Embryonic facial prominence (tissue), 1 donor: ENCODE results near the gene UBE2K.
"Not testable (repeated sequence)": the region's sequence is repeated elsewhere in the genome, so short reads cannot be mapped to it uniquely, and the experiment has no call there.

Experiments used
- DNase-seq: peaks from one replicate; pipeline ENCODE4 v3.0.0-alpha.2; 2016; ENCODE audit errors: extremely low spot score

Gene UBE2K

GRCh38 chr4:39792976-39793375 is 95.0 kb downstream of the UBE2K start:
- not testable (repeated sequence) for DNase-seq

GRCh38 chr4:39802005-39802404 is 104.1 kb downstream of the UBE2K start:
- DNase-seq, result no peak

- DNase-seq, result no peak
Measured at GRCh38 chr4:39808231-39808749, 110.4 kb downstream of the UBE2K start.

- no peak for DNase-seq
Measured at GRCh38 chr4:39812500-39812899, 114.6 kb downstream of the UBE2K start.

- DNase-seq, result not testable (repeated sequence)
Measured at GRCh38 chr4:39813033-39813432, 115.1 kb downstream of the UBE2K start.

GRCh38 chr4:39813761-39814160 is 115.8 kb downstream of the UBE2K start:
- not testable (repeated sequence) for DNase-seq

GRCh38 chr4:39814403-39815185 is 116.7 kb downstream of the UBE2K start:
- no peak for DNase-seq

GRCh38 chr4:39818646-39819045 is 120.7 kb downstream of the UBE2K start:
- no peak for DNase-seq

GRCh38 chr4:39820186-39820585 is 122.2 kb downstream of the UBE2K start:
- no peak for DNase-seq

- no peak for DNase-seq
Measured at GRCh38 chr4:39821951-39822350, 124.0 kb downstream of the UBE2K start.

- no peak for DNase-seq
Measured at GRCh38 chr4:39822662-39823061, 124.7 kb downstream of the UBE2K start.

GRCh38 chr4:39823191-39823590 is 125.3 kb downstream of the UBE2K start:
- no peak for DNase-seq

- DNase-seq, result no peak
Measured at GRCh38 chr4:39825090-39825489, 127.2 kb downstream of the UBE2K start.

- DNase-seq, result no peak
Measured at GRCh38 chr4:39825741-39826231, 127.8 kb downstream of the UBE2K start.
